GM18508 (cell line): Measurements from ENCODE around the gene IGSF23.
"Not testable (repeated sequence)": the region's sequence is repeated elsewhere in the genome, so short reads cannot be mapped to it uniquely, and the experiment has no call there.

Source experiments
- ATAC-seq: cut with Tn5 transposase; IDR thresholded peaks from one replicate; pipeline ENCODE4 v1.9.1; 2021; ENCODE audit warnings: moderate number of reproducible peaks; ENCODE audit not compliant: insufficient read depth, unreplicated experiment

The IGSF23 gene

DNA sequence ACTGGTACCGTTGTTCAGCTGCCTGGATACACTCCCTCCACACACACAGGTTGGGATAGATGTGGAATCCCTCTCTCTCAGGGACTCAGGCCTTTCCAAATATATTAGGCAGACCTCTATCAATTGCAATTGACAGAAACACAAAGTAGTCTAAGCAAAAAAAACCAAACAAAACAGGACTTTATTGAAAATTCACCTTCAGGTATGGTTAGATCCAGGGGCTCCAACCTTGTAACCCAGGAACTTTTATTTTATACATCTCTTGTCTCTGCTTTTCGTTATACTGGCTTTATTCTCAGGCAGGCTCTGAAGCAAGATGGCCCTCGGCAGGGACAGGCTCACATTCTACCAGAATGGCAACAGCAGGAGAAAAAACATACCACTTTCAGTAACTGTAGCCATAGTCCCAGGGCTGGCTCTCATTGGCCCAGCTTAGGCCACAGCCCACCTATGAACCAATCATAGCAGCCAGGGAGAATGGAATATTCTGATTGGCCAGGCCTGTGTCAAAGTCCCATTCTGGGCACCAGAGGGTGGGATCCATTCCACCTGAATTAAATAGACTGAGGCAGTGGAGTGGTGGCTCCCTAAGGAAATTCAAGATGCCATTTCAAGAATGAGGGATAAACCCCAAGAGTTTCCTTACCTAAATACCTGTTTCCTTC is 44.8 kb downstream of the IGSF23 start:
- no peak for ATAC-seq

DNA sequence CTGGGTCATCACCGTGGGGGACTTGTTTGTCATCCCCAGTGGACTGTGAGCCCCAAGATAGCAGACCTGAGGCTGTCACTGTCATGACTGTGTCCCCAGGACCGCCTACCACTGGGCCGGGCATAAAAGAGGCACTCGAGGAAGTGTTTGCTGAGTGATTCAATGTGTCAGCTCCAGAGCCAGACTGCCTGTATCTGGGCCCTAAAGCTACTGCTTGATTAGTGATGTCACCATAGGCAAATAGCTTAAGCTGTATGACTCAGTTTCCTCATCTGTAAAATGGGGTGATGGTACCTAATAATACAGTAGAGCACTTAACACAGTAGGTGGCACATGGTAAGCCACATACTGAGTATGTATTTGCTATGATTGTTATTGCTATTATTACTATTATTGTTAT is 46.7 kb downstream of the IGSF23 start:
- ATAC-seq: no peak

DNA sequence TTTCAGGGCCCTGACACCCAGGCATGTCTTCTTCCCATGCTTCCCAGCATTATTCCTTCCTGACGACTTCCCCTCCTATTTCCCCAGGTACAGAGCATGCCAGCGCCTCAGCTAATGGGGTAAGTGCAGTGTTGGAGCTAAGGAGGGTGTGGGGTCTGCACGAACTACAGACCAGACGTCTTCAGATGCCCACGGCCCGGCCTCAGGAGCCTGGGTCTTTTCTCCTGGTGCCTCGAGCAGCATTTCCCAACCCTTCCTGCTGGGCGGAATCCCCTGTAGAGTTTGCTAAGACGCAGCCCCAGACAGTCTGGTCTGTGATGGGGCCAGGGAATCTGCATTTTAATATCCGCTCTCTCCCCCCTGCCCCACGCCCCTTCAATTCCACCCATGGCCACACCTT is 47.8 kb downstream of the IGSF23 start:
- ATAC-seq: no peak

DNA sequence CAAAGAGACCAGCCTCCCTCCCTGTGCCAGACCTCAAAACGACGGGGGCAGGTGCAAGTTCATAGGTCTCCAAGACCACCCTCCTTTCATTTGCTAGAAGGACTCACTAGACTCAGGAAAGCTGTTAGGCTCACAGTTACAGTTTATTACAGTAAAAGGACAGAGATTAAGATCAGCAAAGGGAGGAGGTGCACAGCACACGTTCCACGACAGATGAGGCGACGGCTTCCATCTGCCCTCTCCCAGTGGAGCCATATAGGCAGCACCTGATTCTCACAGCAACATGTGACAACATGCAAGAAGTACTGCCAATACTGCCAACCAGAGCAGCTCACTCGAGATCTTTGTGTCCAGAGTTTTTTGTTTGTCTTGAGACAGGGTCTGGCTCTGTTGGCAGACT is 48.5 kb downstream of the IGSF23 start:
- no peak for ATAC-seq

DNA sequence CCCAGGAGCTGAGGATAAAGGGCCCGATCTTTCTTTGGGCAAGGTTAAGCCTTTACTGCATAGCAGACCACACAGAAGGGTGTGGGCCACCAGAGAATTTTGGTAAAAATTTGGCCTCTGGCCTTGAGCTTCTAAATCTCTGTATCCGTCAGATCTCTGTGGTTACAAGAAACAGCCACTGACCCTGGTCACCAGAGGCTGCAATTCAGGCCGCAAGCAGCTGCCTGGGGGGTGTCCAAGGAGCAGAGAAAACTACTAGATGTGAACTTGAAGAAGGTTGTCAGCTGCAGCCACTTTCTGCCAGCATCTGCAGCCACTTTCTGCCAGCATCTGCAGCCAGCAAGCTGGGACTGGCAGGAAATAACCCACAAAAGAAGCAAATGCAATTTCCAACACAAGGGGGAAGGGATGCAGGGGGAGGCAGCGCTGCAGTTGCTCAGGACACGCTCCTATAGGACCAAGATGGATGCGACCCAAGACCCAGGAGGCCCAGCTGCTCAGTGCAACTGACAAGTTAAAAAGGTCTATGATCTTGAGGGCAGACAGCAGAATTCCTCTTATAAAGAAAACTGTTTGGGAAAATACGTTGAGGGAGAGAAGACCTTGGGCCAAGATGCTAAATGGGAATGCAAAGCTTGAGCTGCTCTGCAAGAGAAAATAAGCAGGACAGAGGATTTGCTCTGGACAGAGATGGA is 49.5 kb downstream of the IGSF23 start:
- ATAC-seq: no peak

DNA sequence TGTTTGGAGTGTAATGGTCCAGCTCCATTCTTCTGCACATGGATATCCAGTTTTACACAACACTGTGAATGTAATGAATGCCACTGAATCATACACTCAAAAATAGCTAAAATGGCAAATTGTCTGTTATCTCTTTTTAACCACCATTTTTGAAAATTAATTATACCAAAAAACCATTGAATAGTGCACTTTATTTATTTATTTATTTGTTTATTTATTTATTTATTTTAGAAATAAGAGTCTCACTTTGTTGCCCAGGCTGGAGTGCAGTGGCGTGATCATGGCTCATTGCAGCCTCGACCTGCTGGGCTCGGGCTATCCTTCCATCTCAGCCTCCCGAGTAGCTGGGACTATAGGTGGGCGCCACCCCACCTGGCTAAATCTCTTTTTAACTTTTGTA is 50.6 kb downstream of the IGSF23 start:
- ATAC-seq: no peak

DNA sequence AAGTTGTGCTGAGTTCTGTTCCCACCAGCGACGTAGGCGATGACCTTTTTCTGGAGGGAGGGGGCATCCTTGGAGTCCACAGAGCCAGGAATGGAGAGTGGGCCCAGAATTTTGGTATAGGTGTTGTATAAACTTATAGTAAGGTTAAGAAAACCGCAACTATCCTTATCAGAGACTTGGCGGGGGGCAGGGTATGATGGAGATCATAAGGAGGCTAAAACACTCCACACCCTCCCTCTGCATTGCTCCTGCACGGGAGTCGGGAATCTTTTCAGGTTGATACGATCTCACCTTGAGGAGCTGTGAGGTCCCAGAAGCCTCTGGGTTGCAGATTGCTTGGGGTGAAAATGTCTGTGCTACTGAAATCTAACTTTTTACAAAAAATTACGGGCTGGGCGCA is 51.6 kb downstream of the IGSF23 start:
- ATAC-seq: no peak

DNA sequence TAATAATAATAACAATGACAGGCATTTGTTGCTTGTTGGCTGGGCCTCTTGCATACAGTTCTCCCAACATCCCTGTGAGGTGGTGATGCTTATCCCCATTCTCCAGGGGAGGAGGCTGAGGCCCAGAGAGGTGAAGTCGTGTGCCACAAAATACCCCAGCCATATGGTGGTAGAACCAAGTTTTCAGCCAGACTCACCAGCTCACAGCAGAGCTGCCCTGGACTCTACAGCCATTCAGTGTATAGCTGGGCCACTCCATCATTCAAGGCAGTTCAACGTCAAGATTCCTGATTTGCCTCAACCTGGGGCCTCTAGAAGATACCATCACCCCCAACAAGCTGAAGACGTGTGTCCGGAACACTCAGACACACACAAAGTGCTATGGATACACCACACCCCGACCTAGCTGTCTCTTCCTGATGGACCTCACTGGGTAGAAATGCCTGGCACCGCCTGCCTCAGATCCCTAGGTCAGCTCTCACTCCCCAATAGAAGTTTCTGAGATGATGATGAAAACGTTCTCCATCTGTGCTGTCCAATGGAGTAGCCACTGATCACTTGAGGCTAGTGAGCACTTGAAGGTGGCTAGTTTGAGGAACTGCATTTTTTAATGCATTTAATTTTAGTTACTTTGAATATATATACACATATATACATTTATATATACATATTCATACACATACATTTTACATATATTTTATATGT is 53.6 kb downstream of the IGSF23 start:
- ATAC-seq: no peak

DNA sequence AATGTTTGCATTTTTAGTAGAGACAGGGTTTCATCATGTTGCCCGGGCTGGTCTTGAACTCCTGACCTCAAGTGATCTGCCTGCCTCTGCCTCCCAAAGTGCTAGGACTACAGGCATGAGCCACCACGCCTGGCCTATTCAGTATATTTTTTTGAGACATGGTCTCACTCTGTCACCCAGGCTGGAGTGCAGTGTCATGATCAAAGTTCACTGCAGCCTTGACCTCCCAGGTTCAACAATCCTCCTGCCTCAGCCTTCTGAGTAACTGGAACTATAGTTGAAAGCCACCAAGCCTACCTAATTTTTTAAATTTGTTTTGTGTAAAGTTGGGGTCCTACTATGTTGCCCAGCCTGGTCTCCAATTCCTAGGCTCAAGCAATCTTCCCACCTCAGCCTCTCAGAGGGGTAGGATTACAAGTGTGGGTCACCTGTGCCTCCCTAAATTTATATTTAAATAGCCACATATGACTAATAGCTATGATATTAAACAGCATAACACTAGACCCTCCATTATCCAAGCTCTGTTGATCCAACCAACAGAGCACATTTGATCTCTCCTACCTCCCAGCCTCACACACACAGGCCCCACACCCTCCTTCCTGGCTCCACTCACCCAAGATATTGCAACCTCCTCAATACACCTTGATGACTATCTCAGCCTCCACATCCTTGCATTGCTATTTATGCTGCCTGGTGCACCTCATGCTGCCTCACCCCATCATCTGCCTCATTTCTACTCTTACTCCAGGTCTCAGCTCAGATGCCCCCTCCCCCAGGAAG is 55.8 kb downstream of the IGSF23 start:
- ATAC-seq: no peak

DNA sequence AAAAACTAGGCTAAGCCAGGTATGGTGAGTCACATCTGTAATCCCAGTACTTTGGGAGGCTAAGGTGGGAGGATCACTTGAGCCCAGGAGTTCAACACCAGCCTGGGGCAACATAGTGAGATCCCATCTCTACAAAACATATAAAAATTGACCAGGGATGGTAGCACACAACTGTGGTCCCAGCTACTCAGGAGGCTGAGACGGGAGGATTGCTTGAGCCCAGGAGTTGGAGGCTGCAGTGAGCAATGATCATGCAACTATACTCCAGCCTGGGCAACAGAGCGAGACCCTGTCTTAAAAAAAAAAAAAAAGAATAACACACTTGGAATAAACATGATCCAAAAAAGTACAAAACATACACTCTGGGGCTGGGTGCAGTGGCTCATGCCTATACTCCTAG is 56.7 kb downstream of the IGSF23 start:
- ATAC-seq: not testable (repeated sequence)

DNA sequence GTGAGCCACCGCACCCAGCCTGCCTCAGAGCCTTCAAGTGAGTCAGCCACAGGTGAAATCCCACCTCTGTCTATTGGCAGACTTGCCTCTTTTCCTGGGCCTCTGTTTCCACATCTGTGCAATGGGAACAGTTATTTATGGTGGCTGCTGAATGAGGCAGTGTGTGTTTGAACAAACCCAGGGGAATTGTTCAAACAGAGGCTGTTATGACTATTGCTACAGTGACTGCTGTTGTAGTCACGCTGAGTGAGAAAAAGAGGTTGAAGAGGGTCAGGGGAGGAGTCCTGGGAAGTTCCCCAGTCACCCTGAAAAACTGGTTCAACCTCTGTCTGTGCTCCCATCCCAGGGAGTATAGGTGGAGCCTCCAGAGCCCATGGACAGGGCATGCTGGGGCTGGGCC is 58.0 kb downstream of the IGSF23 start, which contains the start of gene CEACAM19:
TSS of gene CEACAM19 (plus strand) at position 83 of the 400 bp plus-strand sequence. CDS start 450 bp downstream, outside the sequence.
- ATAC-seq: no peak

DNA sequence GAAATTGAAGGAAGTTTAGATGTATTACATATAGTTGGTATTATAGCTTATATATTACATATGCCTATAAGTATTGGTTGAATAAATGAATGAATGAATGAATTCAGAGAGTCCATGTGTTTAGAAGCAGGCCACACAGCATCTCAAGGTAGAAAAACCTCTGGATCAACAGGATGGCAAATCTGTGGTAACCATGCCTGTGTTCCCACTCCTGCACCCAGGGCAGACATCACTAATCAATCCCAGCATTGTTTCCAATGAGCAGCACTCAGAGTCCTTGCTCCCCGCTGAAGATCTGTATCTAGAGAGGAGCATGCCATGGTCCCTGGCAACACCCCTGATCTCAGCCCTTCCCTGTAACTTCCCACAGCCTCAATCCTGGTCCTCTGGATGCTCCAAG is 58.9 kb downstream of the IGSF23 start:
- no peak for ATAC-seq

DNA sequence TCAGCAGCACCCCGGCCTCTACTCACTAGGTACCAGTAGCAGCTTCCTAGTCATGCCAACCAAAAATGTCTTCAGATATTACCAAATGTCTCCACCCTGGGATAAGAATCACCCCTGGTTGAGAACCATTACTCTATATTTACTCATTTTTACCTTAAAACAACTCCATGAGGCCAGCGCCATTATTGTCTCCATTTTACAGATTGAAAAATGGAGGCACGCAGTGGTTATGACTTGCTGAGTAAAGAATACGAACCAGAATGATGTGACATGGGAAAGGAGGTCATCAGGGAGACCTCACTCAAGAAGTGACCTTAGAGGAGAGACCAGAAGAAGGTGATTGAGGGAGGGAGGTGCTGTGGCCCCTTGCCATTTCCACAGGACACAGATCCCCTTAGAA is 60.1 kb downstream of the IGSF23 start:
- no peak for ATAC-seq

DNA sequence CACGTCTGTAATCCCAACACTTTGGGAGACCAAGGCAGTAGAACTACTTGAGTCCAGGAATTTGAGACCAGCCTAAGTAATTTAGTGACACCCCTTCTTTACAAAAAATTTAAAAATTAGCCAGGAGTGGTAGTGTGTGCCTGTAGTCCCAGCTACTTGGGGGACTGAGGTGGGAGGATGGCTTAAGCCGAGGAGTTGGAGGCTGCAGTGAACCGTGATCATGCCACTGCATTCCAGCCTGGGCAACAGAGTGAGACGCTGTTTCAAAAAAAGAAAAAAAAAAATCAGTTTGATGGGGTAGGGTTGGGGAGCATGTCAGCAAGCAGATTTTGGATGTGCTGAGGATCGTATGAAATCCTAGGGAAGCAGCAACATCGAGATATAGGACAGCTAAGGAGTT is 62.2 kb downstream of the IGSF23 start:
- ATAC-seq: no peak

DNA sequence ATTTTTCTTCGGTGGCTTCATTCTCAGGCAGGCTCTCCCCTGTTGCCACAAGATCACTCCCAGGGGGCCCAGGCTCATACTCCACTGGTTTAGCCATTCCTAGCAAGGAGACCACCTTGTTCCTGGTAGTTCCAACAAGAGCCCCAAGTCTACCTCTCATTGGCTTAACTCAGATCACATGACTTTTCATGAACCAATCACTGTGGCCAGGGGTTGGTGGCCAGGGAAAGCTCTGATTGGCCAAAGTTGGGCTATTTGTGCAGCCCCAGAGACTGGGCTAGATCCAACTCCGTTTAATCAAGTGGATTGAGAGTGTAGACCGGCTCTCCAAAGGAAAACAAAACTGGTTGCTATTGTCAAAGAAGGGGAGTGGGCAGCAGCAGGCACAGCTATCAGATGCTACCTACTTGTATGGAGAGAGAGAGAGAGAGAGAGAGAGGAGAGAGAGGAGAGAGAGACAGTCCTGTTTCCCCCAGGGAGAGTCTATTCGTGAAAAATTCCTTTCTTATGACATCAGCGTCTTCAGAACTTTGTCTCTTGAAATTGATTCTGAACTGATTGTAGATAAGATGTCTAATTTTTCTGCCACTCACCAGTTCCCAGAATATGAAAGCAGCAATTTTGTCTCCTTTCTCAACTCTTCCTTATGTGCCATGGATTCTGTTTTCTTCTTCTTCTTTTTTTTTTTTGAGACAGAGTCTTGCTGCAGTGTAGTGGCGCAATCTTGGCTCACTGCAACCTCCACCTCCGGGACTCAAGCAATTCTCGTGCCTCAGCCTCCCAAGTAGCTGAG is 63.9 kb downstream of the IGSF23 start:
- ATAC-seq: no peak

DNA sequence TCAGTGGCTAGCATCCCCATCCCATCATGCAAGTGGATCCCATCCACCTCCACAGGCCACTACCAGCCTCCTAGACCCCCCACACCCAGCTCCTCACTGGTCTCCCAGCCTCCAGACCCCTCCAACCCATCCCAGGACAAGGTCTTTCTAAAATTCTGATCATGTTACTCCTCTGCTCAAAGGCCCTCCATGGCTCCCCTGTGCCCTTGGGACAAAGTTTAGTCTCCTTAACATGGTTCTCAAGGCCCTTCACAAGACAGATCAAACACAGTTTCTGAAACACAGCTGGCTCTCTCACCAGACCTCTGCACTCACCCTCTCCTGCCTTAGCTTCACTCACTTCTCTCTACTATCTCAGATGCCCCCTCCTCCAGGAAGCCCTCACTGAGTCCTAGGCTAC is 67.2 kb downstream of the IGSF23 start:
- ATAC-seq: no peak

DNA sequence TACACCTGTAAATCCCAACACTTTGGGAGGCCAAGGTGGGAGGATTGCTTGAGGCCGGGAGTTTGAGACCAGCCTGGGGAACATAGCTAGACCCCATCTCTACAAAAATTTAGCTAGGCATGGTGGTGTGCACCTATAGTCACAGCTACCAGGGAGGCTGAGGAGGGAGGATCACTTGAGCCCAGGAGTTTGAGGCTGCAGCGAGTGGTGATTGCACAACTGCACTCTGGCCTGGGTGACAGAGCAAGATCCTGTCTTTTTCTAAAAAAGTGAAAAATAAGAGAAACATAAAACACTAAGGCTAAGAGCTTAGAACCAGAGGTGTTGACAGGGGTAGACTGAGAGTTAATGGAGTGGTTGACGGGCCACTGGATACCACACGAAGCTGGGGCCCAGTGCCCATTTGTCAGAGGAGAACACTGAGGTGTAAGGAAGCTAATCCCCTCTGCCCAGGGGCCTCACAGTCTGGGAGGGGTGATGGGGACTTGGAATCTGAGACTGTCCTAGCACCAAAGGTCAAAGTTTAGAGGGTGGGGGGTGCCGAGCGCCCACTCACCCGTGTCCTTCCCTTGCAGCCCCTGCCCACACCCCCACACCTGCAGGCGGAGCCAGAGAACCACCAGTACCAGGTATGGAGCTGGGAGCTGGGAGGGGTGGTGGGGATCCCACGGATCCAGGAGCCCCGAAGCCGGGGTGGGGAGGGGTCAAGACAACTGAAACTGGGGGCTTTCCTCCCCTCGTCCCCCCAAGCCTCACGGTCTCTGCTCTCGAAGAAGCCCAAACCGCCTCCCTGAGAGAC is 68.8 kb downstream of the IGSF23 start:
- ATAC-seq: no peak

DNA sequence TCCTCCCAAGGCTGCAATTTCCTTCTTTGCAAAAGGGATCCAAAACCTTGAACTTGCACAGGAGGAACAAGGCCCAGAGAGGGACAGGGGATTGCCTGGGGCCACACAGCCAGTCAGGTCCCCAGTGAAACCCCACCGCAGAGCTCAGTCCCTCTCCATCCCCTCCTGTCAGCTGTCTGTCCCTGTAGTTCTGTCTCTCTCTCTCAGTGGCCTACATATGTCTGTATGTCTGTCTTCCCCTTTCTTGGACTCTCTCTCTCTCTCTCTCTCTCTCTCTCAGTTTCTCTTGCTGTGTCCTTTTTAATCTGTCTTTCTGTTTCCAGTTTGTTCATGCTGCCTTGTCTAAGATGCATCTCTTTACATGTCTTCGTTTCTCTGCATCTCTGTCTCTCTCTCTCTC is 69.4 kb downstream of the IGSF23 start:
- no peak for ATAC-seq
